ENCODE measurements around the gene PRDX6. TPM values are rescaled to one million over a fixed set of nuclear protein-coding genes. Genes with fewer than 3 reads are reported as not detected.

PRDX6 gene
- total RNA-seq, 1 donor from 2014 or later = 135 TPM

Other genes starting within 250 kb of the PRDX6 start
- gene SLC9C2, start 125.7 kb downstream of the PRDX6 start, total RNA-seq = not detected
- gene TEX50, start 158.0 kb downstream of the PRDX6 start, total RNA-seq = not detected
- gene ANKRD45, start 192.5 kb downstream of the PRDX6 start, total RNA-seq = 0.49 TPM
- gene KLHL20, start 237.6 kb downstream of the PRDX6 start, total RNA-seq = 31.1 TPM

All from skin of body (tissue), 1 donor.